ENCODE measurements around the gene LST1.

The LST1 gene

DNA sequence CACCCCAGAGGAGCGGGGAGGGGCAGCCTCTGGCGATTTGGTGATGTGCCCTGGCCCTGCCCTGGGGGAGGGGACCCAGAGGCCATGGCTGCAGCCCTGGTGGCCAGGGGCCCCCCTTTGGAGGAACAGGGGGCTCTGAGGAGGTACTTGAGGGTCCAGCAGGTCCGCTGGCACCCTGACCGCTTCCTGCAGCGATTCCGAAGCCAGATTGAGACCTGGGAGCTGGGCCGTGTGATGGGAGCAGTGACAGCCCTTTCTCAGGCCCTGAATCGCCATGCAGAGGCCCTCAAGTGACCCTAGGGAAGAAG is 27.8 kb upstream of the LST1 start:
- POLR2A ChIA-PET, result interaction anchor here (1.2 to 5.5 kb wide), 3 partner anchors 11 to 35 kb away, joined by 4 to 94 read pairs (median 6); partner anchors contain the start of genes NCR3, NFKBIL1 and TNF

DNA sequence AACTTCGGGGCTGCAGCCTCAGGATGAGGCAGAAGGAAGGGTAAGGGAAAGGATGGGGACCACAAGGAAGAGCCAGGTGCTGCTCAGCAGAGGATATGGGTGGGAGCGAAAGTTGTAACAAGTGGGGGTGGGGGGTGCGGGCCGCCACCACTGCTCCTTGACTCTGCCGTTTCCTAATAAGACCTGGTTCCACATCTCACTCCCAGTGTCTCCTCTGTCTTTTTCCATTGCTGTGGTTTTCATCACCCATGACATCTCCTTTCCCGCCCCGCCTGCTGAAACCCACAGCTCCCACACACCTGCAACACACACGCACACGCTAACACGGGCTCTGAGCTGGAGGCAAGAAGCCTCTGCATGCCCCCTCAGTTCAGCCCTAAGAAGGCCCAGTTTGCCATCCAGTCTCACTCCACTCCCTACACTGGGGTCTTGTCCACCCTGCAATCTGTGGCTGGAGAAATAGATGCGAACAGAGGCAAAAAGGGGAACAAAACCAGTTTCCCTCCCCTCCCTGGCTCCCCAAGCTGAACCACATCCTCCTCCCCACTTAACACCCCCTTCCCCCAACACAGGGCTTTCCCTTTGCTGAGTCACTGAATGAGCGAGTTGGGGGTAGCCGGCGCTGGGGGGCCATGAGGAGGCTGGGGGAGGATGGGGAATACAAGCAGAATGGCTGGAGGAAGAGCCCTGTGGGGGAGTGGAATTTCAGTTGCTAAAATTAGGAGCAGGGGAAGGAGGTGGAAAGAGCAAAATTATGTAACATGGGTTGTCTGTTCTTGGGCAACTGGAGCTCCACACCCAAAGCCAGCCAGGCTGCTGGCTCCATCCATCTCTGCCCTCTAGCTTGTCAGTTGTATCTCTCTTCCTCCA is 27.2 kb upstream of the LST1 start:
- peak; percentile 80 for DNase-seq (ENCODE audit: extremely low spot score)
- CTCF ChIA-PET, result interaction anchor here (1.2 to 54.8 kb wide), 6 partner anchors 7 to 62 kb away, joined by 4 to 2725 read pairs (median 18); partner anchors contain the start of genes ATP6V1G2, LST1, LTA and LTB
- TF ChIP-seq, protein P1, sequence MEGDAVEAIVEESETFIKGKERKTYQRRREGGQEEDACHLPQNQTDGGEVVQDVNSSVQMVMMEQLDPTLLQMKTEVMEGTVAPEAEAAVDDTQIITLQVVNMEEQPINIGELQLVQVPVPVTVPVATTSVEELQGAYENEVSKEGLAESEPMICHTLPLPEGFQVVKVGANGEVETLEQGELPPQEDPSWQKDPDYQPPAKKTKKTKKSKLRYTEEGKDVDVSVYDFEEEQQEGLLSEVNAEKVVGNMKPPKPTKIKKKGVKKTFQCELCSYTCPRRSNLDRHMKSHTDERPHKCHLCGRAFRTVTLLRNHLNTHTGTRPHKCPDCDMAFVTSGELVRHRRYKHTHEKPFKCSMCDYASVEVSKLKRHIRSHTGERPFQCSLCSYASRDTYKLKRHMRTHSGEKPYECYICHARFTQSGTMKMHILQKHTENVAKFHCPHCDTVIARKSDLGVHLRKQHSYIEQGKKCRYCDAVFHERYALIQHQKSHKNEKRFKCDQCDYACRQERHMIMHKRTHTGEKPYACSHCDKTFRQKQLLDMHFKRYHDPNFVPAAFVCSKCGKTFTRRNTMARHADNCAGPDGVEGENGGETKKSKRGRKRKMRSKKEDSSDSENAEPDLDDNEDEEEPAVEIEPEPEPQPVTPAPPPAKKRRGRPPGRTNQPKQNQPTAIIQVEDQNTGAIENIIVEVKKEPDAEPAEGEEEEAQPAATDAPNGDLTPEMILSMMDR (IDR thresholded peaks at IDR 0.05; ENCODE audit: control extremely low read depth, extremely low read depth, low read depth, missing control alignments), result no peak
- POLR2A ChIA-PET, result interaction anchor here (0.8 to 5.5 kb wide), 7 partner anchors 9 to 34 kb away, joined by 3 to 94 read pairs (median 6); partner anchors contain the start of genes DDX39B, NCR3, NFKBIL1 and TNF

More for the DNA sequence above, 27.8 kb upstream of the LST1 start:
- TF ChIP-seq, protein P1 (IDR thresholded peaks at IDR 0.05; ENCODE audit: control extremely low read depth, extremely low read depth, low read depth, missing control alignments), result no peak
- DNase-seq (ENCODE audit: extremely low spot score), result no peak
- CTCF ChIA-PET, result interaction anchor here (1.2 to 54.8 kb wide), 4 partner anchors 8 to 34 kb away, joined by 7 to 2725 read pairs (median 31); partner anchors contain the start of genes ATP6V1G2, LST1, LTA and LTB

DNA sequence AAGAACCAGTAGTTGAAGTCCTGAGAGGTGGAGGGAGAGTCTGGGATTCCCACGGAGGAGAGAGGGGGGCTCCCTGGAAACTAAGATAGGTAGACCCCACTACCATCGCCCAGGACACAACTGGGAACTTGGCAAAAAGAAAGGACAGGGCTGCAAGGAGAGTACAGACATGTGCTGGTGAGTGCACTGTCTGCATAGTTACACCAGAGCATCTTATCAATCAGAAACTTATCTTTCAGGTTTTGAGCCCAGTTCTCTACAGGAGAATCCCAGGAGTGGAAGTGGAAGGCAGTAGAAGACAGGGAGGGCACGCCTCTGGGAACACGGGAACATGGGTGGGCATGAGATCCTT is 26.5 kb upstream of the LST1 start:
- TF ChIP-seq, protein P1 (IDR thresholded peaks at IDR 0.05; ENCODE audit: control extremely low read depth, extremely low read depth, low read depth, missing control alignments), result no peak

DNA sequence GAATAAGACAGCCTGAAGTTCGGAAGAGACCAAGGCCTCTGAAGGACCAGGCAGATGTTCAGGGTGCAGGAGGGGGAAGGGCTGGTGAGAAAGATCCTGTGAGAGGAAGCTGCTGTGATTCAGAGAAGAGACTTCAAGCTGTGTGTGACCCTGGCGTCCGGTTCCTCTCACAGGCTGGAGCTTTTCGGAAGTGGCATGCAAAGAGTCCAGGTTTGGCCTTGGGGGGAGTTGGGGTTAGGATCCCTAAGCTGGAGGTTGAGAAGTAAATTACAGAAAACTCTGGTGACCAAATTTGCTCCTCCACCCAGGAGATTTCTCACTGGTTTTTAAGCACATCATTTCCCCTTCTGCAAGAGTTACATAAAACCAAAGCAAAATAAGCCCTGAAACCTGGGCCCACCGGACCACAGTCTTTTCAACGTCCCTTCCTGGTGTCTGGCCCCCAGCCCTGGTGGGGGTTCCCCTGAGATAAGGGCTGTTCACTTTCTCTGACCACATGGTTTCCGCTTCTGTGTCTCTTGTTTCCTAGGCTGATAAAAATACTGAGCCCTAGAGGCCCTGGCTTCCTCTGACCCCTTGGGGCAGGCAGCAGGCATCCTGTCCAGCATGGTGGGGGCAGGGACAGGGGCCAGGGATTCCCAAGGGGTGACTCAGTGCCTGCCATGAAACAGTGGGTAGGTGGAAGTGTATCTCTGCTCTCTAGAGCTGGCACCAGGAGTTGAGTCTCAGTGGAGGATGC is 25.9 kb upstream of the LST1 start:
- CTCF ChIA-PET, result interaction anchor here (1.1 to 54.8 kb wide), 6 partner anchors 9 to 63 kb away, joined by 3 to 2725 read pairs (median 18); partner anchors contain the start of genes ATP6V1G2, LST1, LTA and LTB
- TF ChIP-seq, protein P1 (IDR thresholded peaks at IDR 0.05; ENCODE audit: control extremely low read depth, extremely low read depth, low read depth, missing control alignments), result no peak
- peak; percentile 74 for DNase-seq (ENCODE audit: extremely low spot score)
- POLR2A ChIA-PET, result interaction anchor here (0.7 to 5.5 kb wide), 4 partner anchors 9 to 19 kb away, joined by 3 to 94 read pairs (median 8); partner anchors contain the start of genes DDX39B and TNF

More for the DNA sequence above, 26.5 kb upstream of the LST1 start:
- ChIA-PET POLR2A (interaction anchor here (1.1 to 5.5 kb wide), 5 partner anchors 9 to 18 kb away, joined by 4 to 94 read pairs (median 6); partner anchors contain the start of genes DDX39B, NFKBIL1 and TNF), CTCF (interaction anchor here (1.2 to 54.8 kb wide), 6 partner anchors 8 to 63 kb away, joined by 4 to 2725 read pairs (median 18); partner anchors contain the start of genes ATP6V1G2, LST1, LTA and LTB)
- DNase-seq (ENCODE audit: extremely low spot score), result no peak

DNA sequence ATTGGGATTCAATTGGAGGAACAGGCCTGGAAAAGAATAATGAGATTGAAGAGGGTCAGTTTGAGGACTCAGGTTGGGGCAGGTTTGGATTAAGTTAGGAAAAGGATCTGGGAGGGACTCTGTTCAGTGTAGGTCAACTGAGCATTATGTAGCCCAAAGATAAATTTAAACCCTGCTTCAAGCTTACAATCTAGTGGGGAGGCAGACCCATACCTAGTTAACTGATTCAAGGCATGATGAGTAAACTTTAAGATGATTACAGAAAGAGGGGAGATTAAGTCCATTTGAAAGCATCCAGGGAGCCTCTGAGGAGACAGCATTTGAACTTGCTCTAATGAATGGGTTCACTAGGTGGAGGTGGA is 25.4 kb upstream of the LST1 start:
- CTCF ChIA-PET, result interaction anchor here (1.1 to 54.8 kb wide), 5 partner anchors 9 to 31 kb away, joined by 3 to 2725 read pairs (median 36); partner anchors contain the start of genes ATP6V1G2, LST1, LTA and LTB
- POLR2A ChIA-PET, result interaction anchor here (1.8 to 5.5 kb wide), 3 partner anchors 10 to 16 kb away, joined by 11 to 94 read pairs (median 13); partner anchors contain the start of gene TNF
- no peak for DNase-seq (ENCODE audit: extremely low spot score)
- TF ChIP-seq, protein P1 (IDR thresholded peaks at IDR 0.05; ENCODE audit: control extremely low read depth, extremely low read depth, low read depth, missing control alignments), result no peak

Data from GM10248 (cell line).